Measurements from ENCODE around the gene MPIG6B. TPM values are rescaled to one million over a fixed set of nuclear protein-coding genes. Genes with fewer than 3 reads are reported as not detected.

MPIG6B gene
- total RNA-seq, 2 donors from 2014 or later, result 3.4 to 129 TPM

Other genes starting within 250 kb of the MPIG6B start
- 10 to 100 TPM; 16.5 to 17.6 TPM for gene MICB, start 225.2 kb upstream of the MPIG6B start, total RNA-seq
- not detected for gene MCCD1, start 194.4 kb upstream of the MPIG6B start, total RNA-seq
- 100 to 1,000 TPM; 496 to 507 TPM for gene DDX39B, start 181.4 kb upstream of the MPIG6B start, total RNA-seq
- gene ATP6V1G2, start 176.8 kb upstream of the MPIG6B start, total RNA-seq, result 1 to 10 TPM; 1.4 to 2.0 TPM
- 1 to 10 TPM; 5.5 to 6.4 TPM for gene NFKBIL1, start 175.8 kb upstream of the MPIG6B start, total RNA-seq
- 10 to 100 TPM; 19.9 to 26.0 TPM for gene LTA, start 151.1 kb upstream of the MPIG6B start, total RNA-seq
- 10 to 100 TPM; 28.9 to 33.6 TPM for gene TNF, start 147.8 kb upstream of the MPIG6B start, total RNA-seq
- gene LTB, start 140.9 kb upstream of the MPIG6B start, total RNA-seq, result 100 to 1,000 TPM; 791 to 891 TPM
- 10 to 100 TPM; 30.6 to 42.6 TPM for gene LST1, start 137.1 kb upstream of the MPIG6B start, total RNA-seq
- gene NCR3, start 130.4 kb upstream of the MPIG6B start, total RNA-seq, result 1 to 10 TPM; 5.7 to 8.2 TPM
- gene AIF1, start 108.1 kb upstream of the MPIG6B start, total RNA-seq, result 10 to 100 TPM in 1 of 2 donors, 1 to 10 TPM in 1; 8.1 to 13.2 TPM
- 100 to 1,000 TPM; 210 to 213 TPM for gene PRRC2A, start 102.7 kb upstream of the MPIG6B start, total RNA-seq
- 100 to 1,000 TPM; 229 to 233 TPM for gene BAG6, start 70.7 kb upstream of the MPIG6B start, total RNA-seq
- 1 to 10 TPM; 2.9 to 4.0 TPM for gene APOM, start 67.5 kb upstream of the MPIG6B start, total RNA-seq
- gene C6orf47, start 62.6 kb upstream of the MPIG6B start, total RNA-seq, result 10 to 100 TPM; 13.3 to 16.9 TPM
- gene GPANK1, start 58.4 kb upstream of the MPIG6B start, total RNA-seq, result 10 to 100 TPM in 1 of 2 donors, 1 to 10 TPM in 1; 9.2 to 11.9 TPM
- 100 to 1,000 TPM; 104 to 107 TPM for gene CSNK2B, start 57.3 kb upstream of the MPIG6B start, total RNA-seq
- gene LY6G5B, start 53.4 kb upstream of the MPIG6B start, total RNA-seq, result 10 to 100 TPM; 27.6 to 32.7 TPM
- 1 to 10 TPM; 3.8 to 4.6 TPM for gene LY6G5C, start 42.3 kb upstream of the MPIG6B start, total RNA-seq
- gene ABHD16A, start 20.0 kb upstream of the MPIG6B start, total RNA-seq, result 10 to 100 TPM; 57.8 to 75.1 TPM
- gene LY6G6F, start 16.5 kb upstream of the MPIG6B start, total RNA-seq, result 10 to 100 TPM in 1 of 2 donors, 1 to 10 TPM in 1; 1.6 to 29.1 TPM
- gene LY6G6D, start 8.0 kb upstream of the MPIG6B start, total RNA-seq, result not detected
- gene LY6G6C, start 1.6 kb upstream of the MPIG6B start, total RNA-seq, result not detected
- gene DDAH2, start 5.9 kb downstream of the MPIG6B start, total RNA-seq, result 1 to 10 TPM; 4.7 to 7.3 TPM
- gene CLIC1, start 13.2 kb downstream of the MPIG6B start, total RNA-seq, result 100 to 1,000 TPM; 145 to 152 TPM
- 10 to 100 TPM; 12.9 to 18.3 TPM for gene MSH5, start 16.6 kb downstream of the MPIG6B start, total RNA-seq
- gene SAPCD1, start 39.3 kb downstream of the MPIG6B start, total RNA-seq, result 1 to 10 TPM; 3.6 to 4.2 TPM
- gene VWA7, start 54.0 kb downstream of the MPIG6B start, total RNA-seq, result 1 to 10 TPM; 2.8 to 2.9 TPM
- gene VARS1, start 72.4 kb downstream of the MPIG6B start, total RNA-seq, result 10 to 100 TPM; 58.0 to 73.7 TPM
- 10 to 100 TPM; 20.9 to 22.5 TPM for gene LSM2, start 83.6 kb downstream of the MPIG6B start, total RNA-seq
- 1 to 10 TPM; 3.4 to 3.5 TPM for gene HSPA1L, start 91.9 kb downstream of the MPIG6B start, total RNA-seq
- gene HSPA1A, start 92.2 kb downstream of the MPIG6B start, total RNA-seq, result 10 to 100 TPM; 15.1 to 20.2 TPM
- 10 to 100 TPM; 18.0 to 20.5 TPM for gene HSPA1B, start 104.4 kb downstream of the MPIG6B start, total RNA-seq
- gene NEU1, start 139.4 kb downstream of the MPIG6B start, total RNA-seq, result 10 to 100 TPM; 27.1 to 29.6 TPM
- gene SLC44A4, start 155.6 kb downstream of the MPIG6B start, total RNA-seq, result under 1 TPM; 0.10 to 0.13 TPM
- 10 to 100 TPM; 40.4 to 46.2 TPM for gene EHMT2, start 174.3 kb downstream of the MPIG6B start, total RNA-seq
- under 1 TPM; 0.50 to 0.96 TPM for gene ZBTB12, start 178.7 kb downstream of the MPIG6B start, total RNA-seq
- gene C2, start 204.3 kb downstream of the MPIG6B start, total RNA-seq, result 1 to 10 TPM in 1 of 2 donors, not detected in 1; 2.1 TPM
- gene CFB, start 222.7 kb downstream of the MPIG6B start, total RNA-seq, result under 1 TPM in 1 of 2 donors, not detected in 1; 0.65 TPM
- gene NELFE, start 235.6 kb downstream of the MPIG6B start, total RNA-seq, result 10 to 100 TPM; 45.8 to 46.2 TPM
- gene SKIC2, start 235.8 kb downstream of the MPIG6B start, total RNA-seq, result 10 to 100 TPM; 85.5 to 94.5 TPM
- gene DXO, start 248.8 kb downstream of the MPIG6B start, total RNA-seq, result 10 to 100 TPM; 31.9 to 35.0 TPM